HG03097 (cell line): Measurements from ENCODE around the gene RDH16.
"Not testable (repeated sequence)": the region's sequence is repeated elsewhere in the genome, so short reads cannot be mapped to it uniquely, and the experiment has no call there.

Experiments used
- ATAC-seq: cut with Tn5 transposase; IDR thresholded peaks from one replicate; pipeline ENCODE4 v1.9.1; 2021; ENCODE audit not compliant: unreplicated experiment, low FRiP score

The RDH16 gene

DNA sequence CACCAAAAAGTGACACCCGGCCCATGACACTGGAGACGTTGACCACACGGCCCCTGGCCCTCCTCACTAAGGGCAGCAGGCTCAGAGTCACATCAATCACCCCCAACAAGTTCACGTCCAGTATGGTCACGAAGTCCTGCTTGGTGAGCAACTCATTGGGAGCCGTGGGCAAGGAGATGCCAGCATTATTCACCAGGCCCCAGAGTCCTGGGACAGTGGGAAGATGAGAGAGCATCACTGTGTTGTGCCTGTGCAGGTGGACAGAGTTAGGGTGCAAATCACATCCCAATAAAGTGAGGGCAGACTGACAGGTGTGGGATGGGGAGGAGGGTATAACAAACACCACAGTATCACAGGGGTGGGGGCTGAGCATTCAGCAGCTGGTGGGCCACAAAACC, 2.5 kb downstream of the RDH16 start:
- ATAC-seq = no peak

DNA sequence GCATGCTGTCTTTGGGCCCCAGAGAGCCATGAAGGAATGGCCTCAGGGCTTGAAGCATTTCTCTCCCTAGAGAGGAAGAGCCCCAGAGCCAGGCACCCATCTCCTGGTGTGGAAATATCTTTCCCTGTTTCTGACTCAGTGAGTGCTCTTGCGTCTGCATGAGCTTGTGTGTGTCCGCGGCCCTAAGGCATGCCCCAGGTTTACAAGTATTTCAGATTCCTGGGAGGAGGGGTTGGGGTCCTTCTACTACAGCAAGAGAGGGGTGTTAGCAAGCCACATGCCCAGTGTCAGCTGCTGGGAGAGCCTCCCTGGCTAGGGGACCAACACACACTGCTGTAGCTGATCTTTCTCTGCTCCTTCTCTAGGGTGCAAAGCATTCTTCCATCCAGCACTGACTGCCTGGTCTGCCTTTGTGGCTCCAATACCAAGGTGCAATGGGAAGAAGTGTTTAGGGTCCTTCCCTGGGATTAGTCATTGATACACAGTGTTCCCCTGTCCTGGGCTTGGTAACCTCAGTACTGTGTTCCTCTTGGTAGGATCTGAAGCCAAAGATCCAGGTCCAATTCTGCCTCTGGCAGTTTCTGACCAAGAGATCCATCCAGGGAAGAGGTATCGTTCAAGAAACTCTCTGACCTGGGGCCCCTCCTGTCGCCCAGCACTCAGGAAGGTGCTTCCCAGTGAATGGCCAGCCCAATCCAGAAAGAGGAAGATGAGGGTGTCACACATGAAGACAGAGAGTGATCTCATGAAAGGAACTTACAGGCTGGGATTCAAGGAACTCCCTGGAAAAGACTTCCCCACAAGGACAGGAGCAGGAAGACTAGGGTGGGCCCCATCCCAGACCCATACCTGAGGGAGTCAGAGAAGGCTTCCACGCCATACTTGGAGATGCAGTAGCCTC, 3.1 kb downstream of the RDH16 start:
- no peak for ATAC-seq

DNA sequence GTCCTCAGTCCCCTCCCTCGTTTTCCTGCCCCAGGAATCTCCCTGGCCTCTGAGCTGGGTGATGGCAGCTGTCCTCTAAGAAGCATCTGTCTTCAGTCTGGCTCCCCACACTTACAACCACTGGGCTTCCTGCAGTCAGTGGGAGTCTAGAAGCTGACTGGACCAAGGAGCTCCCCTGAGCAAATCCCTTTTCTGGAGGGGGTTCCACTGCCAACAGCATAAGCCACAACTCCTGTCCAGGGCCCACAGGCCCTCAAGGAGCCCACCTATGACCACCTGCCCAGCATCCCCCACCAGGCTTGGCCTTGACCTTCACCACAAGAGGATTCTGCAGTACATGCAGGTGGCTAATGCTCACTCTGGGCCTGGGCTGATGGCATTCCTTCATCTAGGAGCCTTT, 4.1 kb downstream of the RDH16 start:
- no peak for ATAC-seq

DNA sequence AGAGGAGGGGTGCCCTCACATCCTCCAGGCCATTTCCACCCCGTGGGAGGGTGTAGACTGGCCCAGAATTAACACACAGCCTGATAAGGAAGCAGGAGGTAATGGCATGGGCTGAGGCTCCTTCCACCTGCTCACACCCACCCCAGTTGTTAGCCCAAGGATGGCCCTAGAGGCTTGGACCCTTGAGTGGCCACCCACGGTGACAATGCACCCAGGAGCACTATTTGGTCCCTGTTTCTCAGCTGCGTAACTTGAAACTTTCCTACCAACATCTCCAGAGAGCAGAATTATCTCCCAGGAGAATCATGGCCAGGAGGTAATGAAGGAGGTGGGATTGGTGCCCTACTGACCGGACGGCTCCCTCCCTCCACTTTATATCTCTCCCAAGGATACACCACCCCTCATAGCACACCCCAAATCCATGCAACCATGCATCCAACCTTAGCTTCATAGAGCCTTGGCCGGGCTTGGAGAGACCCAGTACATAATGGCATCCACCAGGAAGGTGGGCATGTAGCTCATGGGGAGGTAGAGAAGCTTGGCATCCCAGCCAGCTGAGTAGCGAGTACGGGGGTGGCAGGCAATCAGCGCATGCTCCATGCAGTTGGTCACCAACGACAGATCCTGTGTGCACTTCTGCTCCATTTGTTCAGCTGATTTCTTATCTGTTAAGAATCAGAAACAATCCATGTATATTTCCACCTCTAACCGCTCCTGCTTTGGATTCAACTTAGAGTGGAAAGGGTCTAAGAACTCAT, 5.6 kb downstream of the RDH16 start:
- no peak for ATAC-seq

DNA sequence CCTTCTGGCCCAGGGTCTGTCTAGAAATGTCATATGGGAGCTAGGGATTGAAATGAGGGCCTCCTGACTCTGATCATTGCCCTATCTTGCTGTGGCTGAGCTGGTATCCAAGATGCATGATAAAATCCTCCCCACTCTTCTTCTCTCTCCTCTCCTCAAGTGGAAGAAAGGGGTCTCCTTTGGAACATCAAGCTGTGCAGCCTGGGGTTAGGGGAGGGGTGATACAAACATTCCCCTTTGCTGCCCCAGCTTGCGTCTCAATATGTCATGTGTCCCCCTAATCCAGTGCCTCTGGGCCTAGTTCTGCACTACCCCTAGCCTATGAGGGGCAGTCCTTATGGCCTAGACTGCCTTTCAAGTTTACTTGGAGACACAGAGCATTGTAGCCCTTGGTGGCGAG, 8.5 kb downstream of the RDH16 start:
- no peak for ATAC-seq

DNA sequence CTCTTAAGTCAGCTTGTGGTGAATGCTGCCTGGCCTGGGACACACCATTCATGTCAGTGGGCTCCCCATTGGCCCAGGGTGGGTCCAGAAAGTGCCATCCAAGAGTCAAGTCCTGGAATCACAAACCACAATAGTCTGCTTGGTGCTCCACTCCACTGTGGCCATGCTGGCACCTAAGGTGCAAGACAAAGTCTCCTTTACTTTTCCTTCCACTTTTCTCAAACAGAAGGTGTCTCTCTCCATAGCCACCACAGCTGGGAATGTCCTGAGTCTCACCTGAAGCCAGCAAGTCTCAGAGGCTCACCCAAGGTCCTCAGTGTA, 9.0 kb downstream of the RDH16 start:
- ATAC-seq = no peak

DNA sequence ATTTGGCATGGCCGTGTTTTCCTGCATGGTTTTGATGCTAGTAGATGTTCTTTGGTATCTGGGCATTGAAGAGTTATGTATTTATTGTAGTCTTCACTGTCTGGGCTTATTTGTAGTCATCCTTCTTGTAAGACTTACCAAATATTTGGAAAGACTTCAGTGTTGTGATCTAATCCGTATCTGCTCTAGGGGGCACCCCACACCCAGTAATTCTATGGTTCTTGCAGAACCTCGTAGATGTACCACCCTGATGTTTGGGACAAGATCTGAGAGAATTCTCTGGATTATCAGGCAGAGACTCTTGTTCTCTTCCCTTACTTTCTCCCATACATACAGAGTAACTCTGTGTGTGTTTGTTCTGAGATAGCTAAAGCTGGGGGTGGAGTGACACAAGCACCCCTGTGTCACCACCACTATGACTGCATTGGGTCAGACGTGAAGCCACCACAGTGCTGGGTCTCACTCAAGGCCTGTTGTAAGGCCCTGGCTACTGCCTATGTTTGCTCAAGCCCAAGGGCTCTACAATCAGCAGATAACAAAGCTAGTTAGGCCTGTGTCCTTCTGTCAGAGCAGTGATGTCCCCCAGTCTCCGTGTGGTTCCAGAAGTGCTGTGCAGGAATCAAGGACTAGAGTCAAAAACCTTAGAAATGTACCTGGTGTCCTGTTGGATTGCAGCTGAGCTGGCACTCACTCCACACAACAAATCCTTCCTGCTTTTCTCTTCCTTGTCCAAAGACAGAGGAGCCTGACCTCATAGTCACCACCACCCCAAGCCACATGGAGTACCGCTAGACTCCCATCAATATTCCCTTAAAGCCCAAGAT, 9.6 kb downstream of the RDH16 start:
- no peak for ATAC-seq

DNA sequence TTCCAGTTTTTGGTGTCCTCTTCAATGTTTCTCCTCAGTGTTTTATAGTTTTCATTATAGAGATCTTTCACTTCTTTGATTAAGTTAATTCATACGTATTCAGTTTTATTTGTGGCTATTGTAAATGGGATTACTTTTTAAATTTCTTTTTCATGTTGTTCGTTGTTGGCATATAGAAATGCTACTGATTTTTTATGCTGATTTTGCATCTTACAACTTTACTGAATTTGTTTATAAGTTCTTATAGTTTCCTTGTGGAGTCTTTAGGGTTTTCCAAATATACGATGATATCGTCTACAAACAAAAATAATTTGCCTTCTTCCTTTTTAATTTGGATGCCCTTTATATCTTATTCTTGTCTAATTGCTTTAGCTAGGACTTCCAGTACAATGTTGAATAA, 13.5 kb downstream of the RDH16 start:
- ATAC-seq = no peak

DNA sequence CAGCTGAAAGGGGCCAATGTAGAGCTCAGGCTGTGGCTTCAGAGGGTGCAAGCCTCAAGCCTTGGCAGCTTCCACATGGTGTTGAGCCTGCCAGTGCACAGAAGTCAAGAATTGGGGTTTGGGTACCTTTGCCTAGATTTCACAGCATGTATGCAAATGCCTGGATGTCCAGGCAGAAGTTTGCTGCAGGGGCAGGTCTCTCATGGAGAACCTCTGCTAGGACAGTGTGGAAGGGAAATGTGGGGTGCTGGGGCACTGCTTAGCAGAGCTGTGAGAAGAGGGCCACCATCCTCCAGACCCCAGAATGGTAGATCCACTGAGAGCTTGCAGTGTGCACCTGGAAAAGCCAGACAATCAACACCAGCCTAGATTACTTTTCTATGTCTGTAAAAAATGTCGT, 14.0 kb downstream of the RDH16 start:
- ATAC-seq = not testable (repeated sequence)

DNA sequence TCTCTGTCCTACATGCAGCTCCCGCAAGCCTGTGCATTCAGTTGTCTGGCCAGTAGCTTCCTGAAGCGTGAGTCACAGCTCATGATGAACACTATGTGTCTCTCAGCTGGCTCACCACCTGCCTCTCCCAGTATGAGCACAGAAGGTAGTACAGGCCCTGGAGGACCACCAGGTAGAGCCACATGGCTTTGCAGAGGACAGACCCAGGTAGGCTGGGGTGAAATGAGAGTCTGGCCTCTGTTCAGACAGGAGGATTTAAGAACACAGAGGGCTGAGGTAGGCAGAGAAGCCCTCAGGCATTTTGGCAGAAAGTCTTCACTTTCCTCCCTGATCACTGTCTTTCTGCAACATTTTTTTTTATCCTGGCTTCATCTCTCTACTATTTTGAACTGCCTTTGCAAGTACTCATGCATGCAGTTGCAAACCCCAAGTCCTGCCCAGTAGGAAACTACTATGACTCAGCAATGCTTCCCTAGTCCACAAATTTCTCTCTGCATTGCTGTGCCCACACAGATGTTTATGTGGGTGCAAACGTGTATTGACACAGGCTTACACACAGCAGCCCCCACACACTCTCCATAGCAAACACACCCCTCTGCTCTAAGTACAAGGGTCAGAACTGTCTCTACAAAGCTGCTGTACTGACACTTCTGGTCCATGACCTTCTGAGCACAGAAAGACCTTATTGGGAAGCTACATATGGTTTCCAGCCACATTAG, 15.9 kb downstream of the RDH16 start:
- no peak for ATAC-seq

DNA sequence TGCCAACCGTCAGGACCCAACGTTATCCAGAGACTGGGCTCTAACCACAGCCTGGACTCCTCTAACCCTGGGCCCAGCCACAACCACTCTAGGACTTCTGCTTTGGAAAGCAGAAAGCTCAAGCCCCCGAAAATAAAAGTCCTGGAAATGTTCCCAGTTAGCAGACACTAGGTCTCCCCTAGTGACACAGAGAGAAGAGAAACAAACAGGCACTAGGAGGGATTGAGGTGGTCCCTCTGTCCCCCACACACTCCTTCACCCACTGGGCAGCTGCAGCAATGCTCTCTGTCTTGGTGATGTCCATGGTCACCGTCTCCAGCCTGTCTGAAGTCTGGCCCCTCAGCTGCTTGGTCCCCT, 16.5 kb downstream of the RDH16 start:
- ATAC-seq = not testable (repeated sequence)

DNA sequence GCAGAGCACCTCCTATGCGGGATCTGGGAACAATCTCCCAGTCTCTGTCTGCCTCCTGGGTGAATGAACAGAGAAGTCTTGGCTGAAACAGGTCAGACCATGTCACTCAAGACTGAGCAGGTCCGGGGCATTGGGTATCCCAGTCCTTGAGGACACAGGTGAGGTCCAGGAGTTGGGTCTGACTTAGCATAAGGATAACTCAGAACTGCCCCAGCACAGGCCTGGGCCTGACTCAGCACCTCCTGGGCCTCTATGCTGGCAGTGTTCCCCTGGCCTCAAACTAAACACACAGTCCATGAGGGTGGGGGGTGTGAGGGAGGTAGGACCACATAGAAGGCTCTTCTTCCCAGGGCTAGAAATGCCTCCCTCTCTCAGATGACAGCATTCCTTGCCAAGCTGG, 21.7 kb downstream of the RDH16 start:
- ATAC-seq = no peak

DNA sequence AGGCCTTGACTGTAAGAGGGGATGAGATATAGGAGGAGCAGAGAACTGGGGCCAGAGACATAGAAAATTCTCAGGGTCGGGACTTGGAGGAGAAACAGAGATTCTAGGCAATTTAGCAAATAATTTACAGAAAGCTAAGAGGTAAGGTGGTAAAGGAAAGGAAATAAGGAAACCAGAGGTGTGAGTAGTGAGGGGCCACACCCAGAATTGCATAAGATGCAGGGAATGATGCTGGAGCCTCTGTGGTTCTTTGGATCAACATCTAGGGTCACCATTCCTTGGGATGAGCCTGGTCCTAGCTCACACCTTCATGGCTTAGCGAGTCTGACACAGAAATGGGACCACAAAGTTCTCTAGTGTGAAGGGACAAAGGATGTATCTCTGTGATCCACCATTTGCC, 22.3 kb downstream of the RDH16 start:
- no peak for ATAC-seq

DNA sequence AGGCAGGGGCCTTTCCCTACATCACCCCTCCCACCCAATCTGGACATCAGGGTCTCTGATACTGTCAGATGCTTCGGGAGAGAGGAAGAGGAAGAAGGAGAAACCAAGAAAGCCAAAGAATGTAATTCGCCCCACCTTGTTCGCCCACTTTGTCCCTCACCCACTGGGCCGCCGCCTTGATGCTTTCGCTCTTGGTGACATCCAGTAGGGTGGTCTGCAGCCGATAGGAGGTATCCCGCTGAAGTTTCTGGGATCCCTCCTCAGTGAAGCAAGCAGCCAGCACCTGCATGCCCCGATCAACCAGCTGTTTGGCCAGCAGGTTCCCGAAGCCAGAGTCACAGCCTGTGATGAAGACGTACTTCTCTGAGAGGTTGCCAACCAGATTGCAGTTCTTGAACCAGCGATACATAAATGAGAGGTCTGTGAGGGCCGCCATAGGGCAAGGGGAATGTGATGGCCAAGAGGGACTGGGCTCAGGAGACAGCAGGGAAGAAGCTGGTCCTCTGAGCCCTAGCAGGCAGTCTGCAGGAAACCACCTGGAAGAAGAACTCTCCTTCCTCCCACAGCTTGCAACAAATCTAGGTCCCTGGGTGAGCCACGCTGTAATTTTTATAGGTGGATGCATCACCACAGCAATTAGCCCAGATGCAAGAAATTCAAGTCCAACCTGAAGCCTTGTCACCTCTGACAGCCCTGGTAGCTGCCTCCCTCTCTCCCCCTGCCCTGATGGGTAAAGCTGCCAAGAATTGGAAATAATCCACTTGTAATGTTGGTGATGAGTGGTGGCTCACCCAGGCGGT, 23.4 kb downstream of the RDH16 start, which contains the start of gene SDR9C7:
TSS of gene SDR9C7 (minus strand) at position 583 of the 800 bp plus-strand sequence. CDS start at position 436, 147 bp downstream.
- no peak for ATAC-seq

DNA sequence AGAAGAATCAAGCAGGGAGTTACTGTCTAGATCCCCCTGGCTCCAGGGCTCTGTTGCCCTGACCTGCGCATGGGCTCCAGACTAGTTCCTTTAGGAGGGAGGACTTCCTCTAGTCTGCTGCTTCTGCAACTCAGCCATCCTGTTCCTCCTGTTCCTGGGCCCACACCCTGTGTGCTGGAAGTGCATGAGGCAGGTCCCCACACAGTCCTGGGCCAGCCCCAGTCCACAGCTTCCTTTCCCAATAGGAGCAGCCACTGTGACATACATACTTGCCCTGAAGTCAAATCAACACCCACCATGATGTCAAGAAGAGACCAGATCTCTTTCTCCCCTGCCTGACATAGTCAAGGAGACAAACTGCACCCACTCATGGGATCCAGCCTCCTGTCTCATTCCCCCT, 24.5 kb downstream of the RDH16 start:
- no peak for ATAC-seq

DNA sequence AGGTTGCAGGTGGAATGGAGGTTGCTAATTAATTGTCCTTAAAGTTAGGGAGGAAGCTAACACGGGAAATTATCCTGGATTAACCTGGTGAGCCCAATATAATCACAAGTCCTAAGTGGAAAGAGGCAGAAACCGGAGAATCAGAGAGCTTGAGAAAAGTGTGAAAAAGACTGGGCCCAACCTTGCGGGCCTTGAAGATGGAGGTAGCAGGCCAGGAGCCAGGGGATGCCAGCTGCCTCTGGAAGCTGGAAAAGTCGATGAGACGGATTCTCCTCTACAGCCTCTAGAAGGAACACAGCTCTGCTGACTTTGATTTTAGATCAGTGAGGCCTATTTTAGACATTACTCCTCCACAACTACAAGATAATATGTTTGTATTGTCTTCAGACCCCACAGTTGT, 25.3 kb downstream of the RDH16 start:
- ATAC-seq = no peak

DNA sequence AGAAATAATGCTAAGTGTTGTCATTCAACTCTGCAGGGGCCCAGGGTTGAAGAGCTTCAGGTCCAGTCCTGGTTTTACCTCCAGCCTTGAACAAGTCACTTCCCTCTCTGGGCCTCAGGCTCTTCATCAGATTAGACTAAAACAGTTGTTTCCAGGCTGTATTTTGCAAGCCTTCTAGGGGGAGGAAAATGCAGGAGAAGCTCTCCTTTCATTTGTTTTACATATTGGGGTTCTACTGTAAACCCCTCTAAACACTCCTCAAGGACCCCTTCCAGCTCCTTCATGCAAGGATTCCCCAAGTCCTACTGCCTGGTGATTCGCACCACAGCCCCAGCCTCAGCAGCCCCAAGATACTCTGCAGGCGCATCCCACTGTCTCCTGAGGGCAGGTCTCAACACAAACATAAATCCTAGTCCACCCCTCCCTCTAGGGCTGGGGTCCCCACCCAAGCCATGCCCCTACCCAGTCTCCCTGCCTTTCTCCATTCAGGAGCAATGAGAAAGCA, 25.9 kb downstream of the RDH16 start:
- no peak for ATAC-seq

DNA sequence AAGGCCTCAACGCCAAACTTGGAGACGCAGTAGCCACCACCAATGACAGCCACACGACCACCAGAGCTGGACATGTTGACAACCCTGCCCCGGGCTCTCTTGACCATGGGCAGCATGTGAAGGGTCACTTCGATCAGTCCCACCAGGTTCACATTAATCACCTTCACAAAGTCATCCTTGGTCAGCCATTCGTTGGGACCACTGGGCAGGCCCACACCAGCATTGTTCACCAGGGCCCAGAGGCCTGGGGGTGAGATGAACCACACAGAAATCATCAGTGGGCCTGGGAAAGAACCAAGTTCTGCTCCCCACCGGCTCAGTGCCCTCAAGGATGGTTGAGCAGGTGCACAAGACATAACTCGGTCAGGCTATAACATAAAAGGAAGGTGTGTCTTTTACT, 27.2 kb downstream of the RDH16 start:
- ATAC-seq = no peak

DNA sequence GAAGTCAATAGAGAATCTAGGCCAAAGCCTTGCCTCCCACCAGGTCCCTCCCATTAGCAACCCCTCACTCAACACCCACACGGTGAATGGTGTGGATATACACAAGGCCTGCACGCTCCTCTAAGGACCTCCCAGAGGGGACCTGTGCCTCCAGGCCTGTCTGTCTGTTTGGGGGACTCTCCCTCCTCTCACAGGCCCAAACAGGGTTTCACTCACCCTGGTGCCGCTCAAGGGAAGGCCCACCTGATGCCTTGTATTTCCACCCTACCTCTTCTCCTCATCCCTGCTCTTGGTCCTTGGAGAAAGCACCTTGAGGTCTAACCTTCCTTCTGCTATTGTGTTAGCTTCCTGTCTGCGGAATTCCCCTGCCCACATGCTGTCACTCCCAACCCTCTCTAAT, 27.6 kb downstream of the RDH16 start:
- ATAC-seq = no peak

DNA sequence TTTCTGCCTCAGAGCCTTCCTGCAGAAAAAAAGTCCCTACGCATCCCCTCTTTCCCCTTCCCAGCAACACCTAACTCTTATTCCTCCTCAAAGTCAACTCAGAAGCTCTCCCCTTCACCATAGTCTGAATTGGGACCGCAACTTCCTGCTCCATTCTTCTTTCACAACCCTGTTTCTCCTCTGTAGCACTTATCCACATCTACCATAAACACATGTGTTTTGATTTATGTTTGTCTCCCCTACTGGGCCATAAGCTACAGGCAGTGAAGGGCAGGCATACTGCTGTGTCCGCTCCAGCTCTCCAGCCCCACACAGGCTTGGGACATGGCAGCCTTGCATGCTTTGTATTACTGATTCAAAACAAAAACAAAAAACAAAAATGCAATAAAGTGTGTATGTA, 29.1 kb downstream of the RDH16 start:
- no peak for ATAC-seq
